Activated CD4-positive, alpha-beta T cell treated with anti-CD3 and anti-CD28 coated beads for 4 hours (primary cell): Measurements from ENCODE around the gene PSMA5.
"Not testable (repeated sequence)": the region's sequence is repeated elsewhere in the genome, so short reads cannot be mapped to it uniquely, and the experiment has no call there.

Experiments
- DNase-seq, 2 donors: peaks; one replicate each; pipeline ENCODE4 v3.0.0-alpha.2; 2020

The PSMA5 gene

DNA sequence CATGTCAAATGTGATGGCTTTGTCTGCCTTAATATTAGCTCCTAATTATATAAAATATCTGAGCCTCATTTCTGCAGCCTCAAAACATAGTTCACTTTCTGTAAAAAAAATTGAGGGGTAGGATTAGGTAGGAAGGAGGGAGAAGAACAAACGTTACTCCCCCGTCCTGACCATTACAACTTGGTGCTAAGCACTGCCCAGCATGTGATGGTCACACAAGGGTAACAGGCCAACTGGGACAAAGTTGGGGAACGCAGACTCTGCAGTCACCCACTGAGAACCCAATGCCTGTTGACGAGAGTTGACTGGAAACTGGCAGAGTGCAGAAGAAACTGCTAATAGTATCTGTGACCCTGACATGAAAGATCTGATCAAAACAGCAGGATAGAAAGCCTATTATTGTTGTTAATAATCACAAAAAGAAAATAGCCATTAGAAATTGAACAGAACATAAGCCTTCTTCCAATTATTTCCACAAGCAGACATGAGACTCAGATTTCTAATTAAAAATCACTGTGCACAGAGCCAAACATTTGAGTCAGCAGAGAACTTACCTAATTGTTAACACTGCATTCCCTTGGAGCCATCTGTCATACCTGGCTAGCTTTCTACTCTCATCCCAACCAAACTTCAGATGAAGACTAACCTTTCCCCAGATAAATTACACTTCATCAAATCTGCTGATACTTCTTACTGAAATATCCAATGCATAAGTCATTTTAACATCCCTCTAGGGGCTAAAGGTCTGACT lies 34.0 kb downstream of the PSMA5 start:
- DNase-seq = no peak

DNA sequence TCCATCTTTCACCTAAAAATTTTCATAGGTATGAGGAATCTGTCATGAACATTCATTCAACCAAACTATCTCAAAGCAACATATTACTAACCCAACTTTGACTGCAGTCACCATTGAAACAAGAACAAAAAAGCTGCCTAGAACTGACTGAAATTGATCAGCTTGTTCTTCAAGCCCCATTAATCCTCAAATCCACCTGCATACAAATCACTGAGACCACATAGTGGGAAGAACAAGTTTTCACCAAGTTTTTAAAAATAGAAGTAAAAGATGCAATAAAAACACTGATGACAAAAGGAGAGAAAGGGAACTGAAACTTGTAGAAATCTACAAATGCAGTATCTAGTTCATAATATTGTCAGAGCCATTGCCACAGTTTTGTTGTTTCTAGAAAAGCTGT lies 34.6 kb downstream of the PSMA5 start:
- no peak for DNase-seq

DNA sequence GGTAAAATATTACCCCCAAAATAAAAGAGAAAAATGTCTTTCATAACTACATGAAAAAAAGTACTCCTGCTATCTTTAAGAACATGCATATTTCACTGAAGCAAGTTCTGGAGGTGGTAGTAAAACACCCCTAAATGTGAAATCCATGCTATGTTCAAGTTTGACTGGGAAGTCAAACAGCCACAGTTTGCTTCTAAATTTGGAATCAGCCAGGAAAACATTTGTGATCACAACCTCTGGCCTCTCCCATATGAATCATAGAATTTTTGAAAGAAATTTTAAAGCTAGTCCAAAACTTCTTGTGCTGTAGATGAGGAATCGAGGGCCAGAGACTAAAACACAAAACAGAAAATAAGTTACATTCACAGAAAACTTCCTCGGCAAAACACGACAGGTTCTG lies 35.1 kb downstream of the PSMA5 start:
- no peak for DNase-seq

DNA sequence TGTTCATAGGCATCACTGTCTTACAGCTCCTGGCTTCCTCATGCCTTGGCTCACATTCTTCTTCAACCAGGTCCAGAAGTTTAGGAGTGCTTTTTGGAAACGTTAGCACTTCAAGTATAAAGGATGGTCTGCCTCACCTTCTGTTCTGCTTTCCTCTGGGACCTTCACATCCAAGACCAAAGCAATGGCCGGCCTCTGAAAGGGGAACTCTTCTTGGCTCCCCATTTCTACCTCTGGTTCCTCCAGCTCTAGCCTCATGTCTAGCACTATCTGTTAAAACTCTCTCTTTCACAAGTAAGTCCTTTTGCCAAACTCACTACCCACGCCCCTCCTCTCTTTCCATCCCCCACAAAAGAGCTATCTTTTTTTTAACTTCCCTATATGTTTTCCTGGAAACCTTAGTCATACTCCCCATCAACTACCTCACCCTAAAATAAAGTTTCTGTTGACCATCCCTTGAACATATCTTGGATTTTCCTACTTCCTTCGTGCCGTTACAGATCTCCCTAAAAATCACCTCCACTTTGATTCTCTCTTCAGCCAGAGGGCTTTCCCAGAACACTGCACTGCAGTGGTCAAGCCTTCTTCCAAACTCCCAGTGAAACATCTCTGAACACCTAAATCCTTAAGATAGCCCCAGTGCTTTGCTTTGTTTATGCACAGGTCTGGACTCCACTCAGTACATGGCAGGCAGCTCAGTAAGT lies 36.5 kb downstream of the PSMA5 start:
- DNase-seq = no peak

DNA sequence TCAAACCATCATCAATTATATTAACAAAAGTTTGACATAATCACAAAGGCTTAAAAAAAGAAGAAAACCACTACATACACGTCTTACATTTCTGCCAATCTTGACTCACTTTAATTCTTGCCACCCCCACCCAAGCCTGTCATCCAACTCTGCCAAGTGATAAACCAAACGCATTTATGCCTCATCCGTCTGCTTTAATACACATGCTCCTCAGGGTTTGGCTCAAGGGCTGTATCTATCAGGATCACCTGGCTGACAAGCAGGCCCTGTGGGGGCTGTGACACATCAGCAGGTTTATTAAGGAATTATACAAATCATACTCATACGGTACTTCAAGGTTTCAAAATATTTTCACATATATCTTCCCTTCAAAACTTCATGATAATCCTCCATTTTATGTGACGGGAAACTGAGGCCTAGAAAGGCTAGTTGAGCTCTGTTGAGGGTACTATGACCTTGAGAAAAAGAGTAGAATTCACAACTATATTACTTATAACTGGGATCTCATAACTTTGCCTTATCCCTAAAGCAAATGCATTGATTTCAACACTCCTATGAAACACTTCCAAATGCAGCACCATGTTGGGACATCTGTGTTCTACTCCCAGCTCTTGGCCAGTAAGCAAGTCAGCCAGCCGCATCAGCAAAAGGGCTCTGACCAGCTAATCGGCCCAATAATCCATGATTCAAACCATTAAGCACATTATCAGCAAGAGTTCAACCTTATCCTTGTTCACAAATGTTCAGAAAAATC lies 37.2 kb downstream of the PSMA5 start:
- DNase-seq = no peak

DNA sequence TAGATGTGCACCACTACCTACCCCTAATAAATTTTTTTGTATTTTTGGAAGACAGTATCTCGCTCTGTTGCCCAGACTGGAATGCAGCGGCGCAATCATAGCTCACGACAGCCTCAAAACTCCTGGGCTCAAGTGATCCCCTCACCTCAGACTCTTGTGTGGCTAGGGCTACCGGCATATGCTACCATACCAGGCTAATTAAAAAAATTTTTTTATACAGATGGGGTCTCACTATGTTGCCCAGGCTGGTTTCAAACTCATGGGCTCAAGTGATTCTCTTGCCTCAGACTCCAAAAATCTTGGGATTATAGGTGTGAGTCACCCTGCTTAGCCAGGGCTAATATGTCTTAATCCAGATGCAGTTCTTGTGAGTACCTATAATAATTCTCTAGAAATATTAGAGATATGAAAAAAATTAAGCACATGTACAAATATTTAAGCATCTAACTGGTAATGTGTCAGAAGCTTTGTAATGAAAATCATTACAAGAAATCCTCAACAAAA lies 38.0 kb downstream of the PSMA5 start:
- DNase-seq = no peak

DNA sequence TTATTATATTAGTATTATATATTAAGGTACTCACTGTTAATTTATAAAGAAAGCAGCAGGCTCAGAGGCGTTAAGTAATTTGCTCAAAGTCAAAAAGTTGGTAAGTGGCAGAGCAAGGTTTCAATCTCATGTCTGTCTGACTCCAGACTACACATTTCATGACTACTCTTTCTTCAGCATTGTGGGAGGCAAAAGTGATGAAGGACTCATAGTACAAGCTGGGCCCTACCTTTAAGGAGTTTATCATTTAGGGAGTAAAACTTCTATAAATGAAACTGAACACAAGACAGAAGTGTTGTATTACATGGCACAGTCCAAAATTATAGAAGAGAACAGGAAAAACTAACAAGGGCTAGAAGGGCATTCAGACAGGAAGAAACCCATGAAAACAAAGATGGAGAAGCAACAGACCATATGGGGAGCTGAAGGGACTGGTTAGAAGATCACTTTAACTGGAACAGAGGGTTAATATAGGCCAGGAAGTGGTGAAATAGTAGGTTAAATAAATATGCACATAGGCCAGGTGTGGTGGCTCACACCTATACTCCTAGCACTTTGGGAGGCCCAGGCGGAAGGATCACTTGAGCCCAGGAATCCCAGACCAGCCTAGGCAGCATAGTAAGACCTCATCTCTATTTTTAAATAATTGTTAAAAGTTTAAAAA lies 40.1 kb downstream of the PSMA5 start:
- DNase-seq = no peak

DNA sequence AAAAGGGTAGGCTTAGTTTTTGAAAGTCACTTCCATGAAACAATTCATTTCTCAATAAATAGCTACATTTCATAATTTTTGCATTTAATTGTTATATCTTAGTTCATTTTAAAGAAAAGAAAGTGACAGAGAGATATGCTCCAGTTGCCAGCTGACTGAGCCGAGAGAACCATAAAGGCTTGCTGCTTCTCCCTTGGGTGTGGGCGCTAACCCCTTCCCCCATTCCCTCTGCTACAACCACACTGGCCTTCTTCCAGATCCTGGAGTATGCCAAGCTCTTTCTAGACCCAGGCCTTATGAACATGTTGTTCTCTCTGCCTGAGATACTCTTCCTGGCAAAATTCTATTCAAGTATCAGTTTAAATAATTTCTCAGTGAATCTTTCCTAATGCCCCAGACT lies 40.8 kb downstream of the PSMA5 start:
- DNase-seq = no peak

DNA sequence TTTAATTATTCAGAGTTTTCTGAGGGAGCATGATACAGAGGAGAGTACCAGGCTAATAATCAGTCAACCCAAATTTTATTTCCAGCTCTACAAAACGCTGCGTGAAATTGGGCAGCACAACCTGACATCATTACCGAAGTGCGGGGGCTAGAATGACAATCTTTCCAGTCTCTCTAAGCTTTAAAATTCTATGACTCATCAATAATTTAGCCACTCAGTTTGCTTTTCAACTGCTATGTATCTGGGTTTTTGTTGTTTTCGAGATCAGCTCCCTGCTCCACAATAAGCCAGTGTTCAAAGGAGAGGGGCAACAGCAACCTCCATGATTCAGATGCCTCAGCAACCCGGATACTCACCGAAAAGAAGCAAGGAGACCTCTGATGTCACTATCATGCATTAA lies 42.4 kb downstream of the PSMA5 start:
- no peak for DNase-seq

DNA sequence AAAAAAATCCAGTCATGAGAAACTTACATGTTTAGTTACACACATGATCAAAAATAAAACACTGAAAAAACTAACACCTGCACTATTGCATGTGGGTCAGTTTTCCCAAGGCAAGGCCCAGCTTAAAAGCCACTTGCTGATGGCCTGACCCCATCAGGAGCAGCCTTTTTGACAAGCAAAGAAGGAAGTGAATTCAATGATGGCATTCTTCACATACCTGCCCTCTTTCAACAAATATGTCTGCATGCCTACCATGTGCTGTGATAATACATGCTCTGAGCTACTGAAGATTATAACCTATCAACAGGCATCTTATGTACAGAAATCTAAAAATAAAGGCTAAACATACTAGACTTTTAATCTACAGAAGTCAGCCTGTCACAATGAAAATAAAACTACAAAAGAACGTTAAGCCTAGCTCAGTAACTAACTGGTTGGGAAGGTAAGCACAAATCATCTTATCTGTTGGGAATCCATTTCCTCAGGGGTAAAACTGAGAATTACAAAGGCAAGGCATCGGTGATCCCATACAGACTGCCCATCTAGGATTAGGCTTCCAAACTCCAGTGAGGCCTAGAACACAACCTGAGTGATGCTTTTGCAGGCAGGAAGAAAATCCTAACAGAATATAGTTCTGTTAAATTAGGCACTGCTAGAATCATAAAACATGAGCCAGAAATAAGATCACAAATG lies 43.0 kb downstream of the PSMA5 start:
- DNase-seq = no peak

DNA sequence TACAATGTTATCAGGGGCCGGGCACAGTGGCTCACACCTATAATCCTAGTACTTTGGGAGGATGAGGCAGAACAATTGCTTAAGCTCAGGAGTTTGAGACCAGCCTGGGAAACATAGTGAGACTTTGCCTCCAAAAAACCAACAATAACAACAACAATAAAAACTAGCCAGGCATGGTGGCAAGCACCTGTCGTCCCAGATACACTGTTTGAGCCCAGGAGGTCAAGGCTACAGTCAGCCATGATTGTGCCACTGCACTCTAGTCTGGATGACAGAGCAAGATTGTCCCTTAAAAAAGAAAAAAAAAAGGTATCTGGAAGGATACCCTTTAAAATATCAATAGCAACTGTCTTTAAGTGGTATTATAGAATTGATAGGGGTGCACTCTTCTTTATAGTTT lies 44.7 kb downstream of the PSMA5 start:
- no peak for DNase-seq

DNA sequence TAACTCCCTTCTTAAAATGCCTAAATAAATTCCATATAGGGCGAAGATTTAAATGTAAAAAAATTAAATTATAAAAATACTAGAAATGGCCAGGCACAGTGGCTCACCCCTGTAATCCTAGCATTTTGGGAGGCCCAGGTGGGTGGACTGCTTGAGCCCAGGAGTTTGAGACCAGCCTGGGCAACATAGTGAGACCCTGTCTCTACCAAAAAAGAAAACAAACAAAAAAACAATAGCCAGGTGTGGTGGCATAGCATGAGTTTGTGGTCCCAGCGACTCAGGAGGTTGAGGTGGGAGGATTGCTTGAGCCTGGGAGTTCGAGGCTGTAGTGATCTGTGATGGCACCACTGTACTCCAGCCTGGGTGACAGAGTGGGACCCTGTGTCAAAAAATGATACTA lies 46.3 kb downstream of the PSMA5 start:
- no peak for DNase-seq

DNA sequence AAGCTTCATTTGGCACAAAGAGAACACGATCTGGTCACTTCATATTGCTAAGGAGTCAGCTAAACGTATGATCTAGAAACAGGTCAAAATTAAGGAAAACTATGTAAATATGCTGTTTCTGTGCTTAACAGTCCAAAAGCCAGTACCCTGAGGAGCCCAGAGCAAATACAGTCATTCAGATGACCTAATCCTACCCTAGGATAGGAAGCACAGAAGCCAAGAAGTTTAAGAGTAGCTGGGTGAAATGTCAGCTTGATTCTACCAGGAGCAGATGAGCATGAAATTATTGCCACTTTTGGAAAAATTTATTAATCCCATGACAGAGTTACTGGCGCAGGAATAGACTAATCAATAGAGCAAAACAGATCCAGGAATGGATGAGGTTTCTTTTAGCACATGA lies 46.8 kb downstream of the PSMA5 start:
- DNase-seq = no peak

DNA sequence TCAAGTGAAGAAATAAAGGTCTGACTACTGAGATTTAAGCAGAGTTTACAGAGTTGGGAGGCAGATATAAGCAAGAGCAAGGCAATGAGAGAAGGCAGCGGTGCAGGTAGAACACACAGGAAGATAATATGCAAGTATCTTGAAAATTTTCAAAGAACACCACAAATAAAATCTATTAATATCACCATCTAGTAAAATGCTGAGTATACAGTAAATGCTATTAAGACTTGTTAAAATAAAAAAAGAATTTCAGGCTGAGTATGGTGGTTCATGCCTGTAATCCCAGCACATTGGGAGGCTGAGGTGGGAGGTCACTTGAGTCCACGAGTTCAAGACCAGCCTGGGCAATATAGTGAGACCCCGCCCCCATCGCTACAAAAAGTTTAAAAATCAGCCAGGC lies 48.5 kb downstream of the PSMA5 start:
- no peak for DNase-seq

DNA sequence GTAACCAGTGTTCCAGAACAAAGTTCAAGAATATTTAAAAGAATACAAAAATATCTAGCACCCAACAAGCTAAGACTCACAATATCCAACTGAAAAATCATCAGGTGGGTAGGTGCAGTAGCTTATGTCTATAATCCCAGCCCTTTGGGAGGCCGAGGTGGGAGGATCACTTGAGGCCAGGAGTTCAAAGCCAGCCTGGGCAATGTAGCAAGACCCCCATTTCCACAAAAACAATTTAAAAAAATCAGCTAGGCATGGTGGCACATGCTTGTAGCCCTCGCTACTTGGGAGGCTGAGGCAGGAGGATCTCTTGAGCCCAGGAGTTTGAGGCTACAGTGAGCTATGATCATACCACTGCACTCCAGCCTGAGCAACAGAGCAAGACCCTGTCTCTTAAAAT lies 52.6 kb downstream of the PSMA5 start:
- DNase-seq = not testable (repeated sequence)

DNA sequence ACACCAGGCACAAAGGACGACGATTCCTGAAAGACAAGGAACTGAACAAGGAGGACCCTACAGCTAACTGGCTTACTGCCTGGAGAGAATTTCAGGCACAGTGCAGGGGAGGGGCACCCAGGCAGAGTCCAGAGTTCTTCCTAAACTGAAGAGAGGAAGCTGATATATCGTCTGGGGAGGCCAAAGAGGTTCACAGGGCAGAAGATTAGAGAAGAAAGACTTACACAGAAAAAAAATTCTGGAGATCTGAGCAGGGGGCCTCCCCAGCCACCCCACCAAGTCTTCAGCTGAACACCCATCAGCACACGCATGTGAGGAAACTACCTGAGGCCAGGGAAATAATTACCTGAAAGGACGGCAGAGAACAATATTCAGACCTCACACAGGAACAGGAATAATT lies 53.1 kb downstream of the PSMA5 start:
- DNase-seq = no peak

DNA sequence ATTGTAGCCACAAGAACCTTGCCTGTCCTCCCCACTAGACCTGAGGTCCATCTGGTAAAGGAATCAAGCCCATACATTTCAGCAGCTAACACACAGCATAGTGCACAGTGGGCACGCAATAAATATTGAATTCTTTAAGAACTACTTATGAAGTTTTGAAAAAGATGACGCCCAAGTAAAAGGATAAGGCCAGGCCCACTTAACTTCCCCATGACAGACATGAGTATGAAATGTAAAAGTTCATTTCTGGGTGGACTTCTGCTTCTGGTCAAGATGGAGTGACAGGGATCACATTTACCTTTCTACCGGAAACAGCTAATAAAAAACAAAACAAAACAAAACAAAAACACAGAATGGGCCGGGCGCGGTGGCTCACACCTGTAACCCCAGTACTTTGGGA lies 54.0 kb downstream of the PSMA5 start:
- DNase-seq = no peak

DNA sequence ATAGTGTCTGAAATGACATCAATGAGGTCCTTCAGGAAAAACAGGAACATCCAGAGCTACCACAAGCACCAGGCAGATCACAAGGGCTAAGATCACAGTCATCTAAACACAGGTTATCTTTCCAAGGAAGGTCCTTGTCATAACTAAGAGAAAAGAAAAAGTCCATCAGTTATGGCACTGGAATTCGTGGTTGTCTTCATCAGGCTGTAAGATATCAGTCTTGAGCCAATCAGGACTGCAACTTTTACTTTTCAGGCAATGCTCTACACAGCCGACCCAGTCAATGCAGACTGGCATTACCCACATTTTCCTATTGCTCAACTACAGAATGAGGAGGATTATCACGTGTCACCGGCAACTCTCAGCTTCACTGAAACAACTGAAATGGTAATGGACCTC lies 54.9 kb downstream of the PSMA5 start:
- DNase-seq = no peak

DNA sequence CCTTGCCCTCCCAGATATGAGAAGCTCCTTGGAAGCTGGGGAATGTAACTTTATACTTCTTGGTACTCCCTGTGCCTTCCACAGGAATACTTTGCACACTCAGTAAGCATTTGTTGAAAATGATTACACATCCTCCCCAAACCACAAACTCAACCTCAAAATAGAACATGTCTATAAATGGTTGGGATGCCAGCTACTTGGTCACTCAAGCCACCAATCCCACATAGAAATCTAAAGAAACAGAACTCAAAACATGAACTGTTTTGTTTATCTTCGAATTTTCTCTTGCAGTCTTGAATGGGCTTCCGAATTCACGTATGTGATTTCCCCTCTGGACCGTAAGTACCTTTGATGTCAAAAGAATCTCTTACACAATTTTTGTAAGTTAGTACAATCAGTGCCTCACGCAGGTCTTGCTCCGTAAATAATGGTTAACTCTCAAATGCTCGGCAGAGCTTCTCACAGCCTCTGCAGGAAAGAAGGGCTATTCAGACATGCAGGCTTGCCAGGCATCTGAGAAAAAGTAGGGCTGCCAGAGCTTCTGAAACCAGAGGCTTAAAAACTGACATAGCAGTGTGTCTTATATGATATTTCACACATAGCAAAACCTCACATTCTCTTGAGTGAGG lies 55.4 kb downstream of the PSMA5 start:
- no peak for DNase-seq

DNA sequence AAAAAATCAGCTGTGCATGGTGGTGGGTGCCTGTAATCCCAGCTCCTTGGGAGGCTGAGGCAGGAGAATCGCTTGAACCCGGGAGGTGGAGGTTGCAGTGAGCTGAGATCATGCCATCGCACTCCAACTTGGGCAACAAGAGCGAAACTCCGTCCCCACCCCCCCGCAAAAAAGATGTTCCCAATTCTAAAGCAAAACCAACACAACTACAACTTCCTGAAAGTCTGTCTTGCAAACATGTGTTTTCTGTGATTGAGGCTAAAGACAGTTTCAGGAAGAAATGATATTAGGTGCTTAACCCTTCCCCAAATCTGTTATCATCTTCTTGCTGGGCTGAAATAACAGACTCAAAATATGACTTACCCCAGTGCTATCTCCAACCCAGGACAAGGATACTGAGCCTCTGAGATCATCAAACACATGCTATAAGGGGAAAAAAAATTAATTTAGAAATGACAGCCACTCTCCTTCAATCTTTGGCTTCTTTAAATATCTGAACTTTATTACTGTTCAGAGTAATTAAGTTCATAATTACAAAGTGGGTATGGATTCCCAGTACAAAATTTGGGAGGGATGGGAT lies 57.0 kb downstream of the PSMA5 start:
- DNase-seq = no peak

DNA sequence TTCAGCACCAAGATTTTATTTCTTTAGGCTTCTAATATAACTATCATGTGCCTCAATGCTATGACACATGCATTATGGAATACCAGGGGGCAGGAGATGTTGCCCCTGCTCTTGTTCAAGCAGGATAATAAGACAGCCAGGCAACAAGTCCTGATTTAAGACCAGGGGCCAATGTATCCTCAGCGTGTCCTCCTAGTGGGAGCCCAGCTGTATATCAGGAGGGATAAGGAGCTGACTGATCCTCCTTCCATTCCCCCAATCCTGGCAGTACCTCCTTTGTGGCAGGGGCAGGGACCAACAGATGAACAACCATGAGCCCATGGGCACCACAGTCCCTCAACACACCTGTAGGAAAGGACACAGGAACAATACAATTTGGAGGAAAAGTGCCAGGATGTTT lies 57.8 kb downstream of the PSMA5 start:
- no peak for DNase-seq

DNA sequence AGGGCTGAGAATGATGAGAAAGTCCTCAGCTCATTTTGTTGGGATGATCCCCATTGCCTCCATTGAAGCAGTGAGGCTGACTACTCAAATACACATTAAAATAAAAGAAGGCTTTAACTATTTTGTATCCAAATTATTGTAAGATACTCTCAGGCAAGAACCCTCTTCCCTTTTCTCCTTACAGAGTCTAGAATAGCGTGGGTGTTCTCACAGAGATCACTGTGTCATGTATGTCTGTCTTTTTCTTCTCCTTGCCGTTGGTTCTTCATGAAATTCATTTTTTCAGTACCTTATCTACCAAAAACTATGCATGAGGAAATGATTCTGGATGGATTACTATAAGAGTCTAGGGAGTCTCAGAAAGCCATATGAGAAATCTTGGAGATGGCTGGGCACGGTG lies 58.6 kb downstream of the PSMA5 start:
- DNase-seq = no peak
